Smooth muscle cell (in vitro differentiated cells): ENCODE measurements around the gene GNL1. TPM values are rescaled to one million over a fixed set of nuclear protein-coding genes. Genes with fewer than 3 reads are reported as not detected.
A peak's percentile ranks its signal among the peaks of the same experiment; 100 is the strongest.
"Not testable (repeated sequence)": the region's sequence is repeated elsewhere in the genome, so short reads cannot be mapped to it uniquely, and the experiment has no call there.

Source experiments
- DNase-seq: peaks from one replicate; lab custom pipeline; 2025; ENCODE audit not compliant: unreplicated experiment; lab: John Stamatoyannopoulos, UW
- H2AFZ ChIP-seq: fragments of 200-600 bp; sonication (generic); 2 replicates; pipeline ENCODE4 v1.6.0; 2016; ENCODE audit warnings: antibody characterized with exemption, low read depth, mild to moderate bottlenecking
- H3F3A ChIP-seq: fragments of 200-600 bp; sonication (generic); 2 replicates; pipeline ENCODE4 v1.6.0; 2017; ENCODE audit warnings: antibody characterized with exemption, low read depth
- H3K27ac ChIP-seq: fragments of 200-600 bp; sonication (generic); 2 replicates; pipeline ENCODE4 v1.5.1; 2016; ENCODE audit warnings: low read depth, mild to moderate bottlenecking
- H3K27me3 ChIP-seq: fragments of 200-600 bp; sonication (generic); 2 replicates; pipeline ENCODE4 v1.6.1; 2016; ENCODE audit warnings: low read depth, mild to moderate bottlenecking
- H3K36me3 ChIP-seq: fragments of 200-600 bp; sonication (generic); 2 replicates; pipeline ENCODE4 v1.5.1; 2016; ENCODE audit warnings: low read depth
- H3K4me1 ChIP-seq: fragments of 200-600 bp; sonication (generic); 2 replicates; pipeline ENCODE4 v1.5.1; 2016; ENCODE audit warnings: low read depth
- H3K4me2 ChIP-seq: fragments of 200-600 bp; sonication (generic); 2 replicates; pipeline ENCODE4 v1.6.0; 2016; ENCODE audit warnings: mild to moderate bottlenecking
- H3K4me3 ChIP-seq: fragments of 200-600 bp; sonication (generic); 2 replicates; pipeline ENCODE4 v1.5.1; 2016; ENCODE audit warnings: mild to moderate bottlenecking
- H3K79me2 ChIP-seq: fragments of 200-600 bp; sonication (generic); 2 replicates; pipeline ENCODE4 v1.6.0; 2016; ENCODE audit warnings: low read depth, mild to moderate bottlenecking
- H3K9ac ChIP-seq: fragments of 200-600 bp; sonication (generic); 2 replicates; pipeline ENCODE4 v1.6.0; 2016; ENCODE audit warnings: low read depth
- H3K9me3 ChIP-seq: fragments of 200-600 bp; sonication (generic); replicated peaks from 2 replicates; pipeline ENCODE4 v1.5.1; 2016; ENCODE audit warnings: low read depth
- H4K20me1 ChIP-seq: fragments of 200-600 bp; sonication (generic); 2 replicates; pipeline ENCODE4 v1.6.0; 2016; ENCODE audit warnings: low read depth
- CTCF ChIP-seq: fragments of 200-600 bp; sonication (generic); IDR thresholded peaks from 2 replicates; pipeline ENCODE4 v1.5.1; 2017; ENCODE audit warnings: borderline replicate concordance, mild to moderate bottlenecking, antibody characterized with exemption; ENCODE audit not compliant: insufficient read depth, poor library complexity, severe bottlenecking
- WGBS: methylation state at CpG from one replicate; pipeline ENCODE4 v1.1.7; 2016; ENCODE audit warnings: low lambda C conversion rate; 5-methylcytosine and 5-hydroxymethylcytosine counted together
- polyA plus RNA-seq: library from polyadenylated mRNA; unstranded; fragments of >200 nt; fragmentation: Nextera tagmentation; extraction: Ambion mirVana; gene quantifications from 2 replicates; pipeline ENCODE4 v1.2.1, GENCODE V29; 2016
- total RNA-seq: library from RNA; depleted of rRNA; stranded (reverse); fragments of >200 nt; gene quantifications from 2 replicates; pipeline ENCODE4 v1.2.3, GENCODE V29; 2014

The GNL1 gene
- total and polyA plus RNA-seq, 2 experiments from 2014 or later = 16.5 to 104 TPM

- no peaks in the 10 kb centered on the region for H3K9me3 ChIP-seq
- no peaks in the 10 kb centered on the region for H3K27me3 ChIP-seq
- H3K4me1 ChIP-seq = no peaks in the 10 kb centered on the region
- no peak overlapping the region for H3K27ac ChIP-seq
- no peak for TF ChIP-seq CTCF
- no peaks in the 10 kb centered on the region for H4K20me1 ChIP-seq
- no peak overlapping the region for H3K4me3 ChIP-seq
- H3K4me2 ChIP-seq = no peak overlapping the region
- H2AFZ ChIP-seq = no peak overlapping the region
- 83% methylated on average over 15 of the region's 15 CpGs for WGBS
- H3F3A ChIP-seq = no peaks in the 10 kb centered on the region
- DNase-seq = no peak
- H3K9ac ChIP-seq = no peak overlapping the region
- H3K36me3 ChIP-seq = no peaks in the 10 kb centered on the region
- no peaks in the 10 kb centered on the region for H3K79me2 ChIP-seq
Observed at GRCh38 chr6:30533460-30534294, 22.6 kb downstream of the GNL1 start.

- Histone ChIP-seq H3K4me2 (no peak overlapping the region), H3K4me3 (no peak overlapping the region), H3K4me1 (no peaks in the 10 kb centered on the region), H3K36me3 (no peaks in the 10 kb centered on the region), H3K9me3 (no peaks in the 10 kb centered on the region), H3K79me2 (no peaks in the 10 kb centered on the region), H4K20me1 (no peaks in the 10 kb centered on the region), H3K9ac (no peak overlapping the region), H3K27ac (no peak overlapping the region), H3K27me3 (no peaks in the 10 kb centered on the region), H3F3A (no peaks in the 10 kb centered on the region), H2AFZ (no peak overlapping the region)
- DNase-seq = no peak
- 80% methylated on average over 2 of the region's 2 CpGs for WGBS
- TF ChIP-seq CTCF = no peak
Observed at GRCh38 chr6:30530014-30530413, 26.3 kb downstream of the GNL1 start.

GRCh38 chr6:30529349-30529875, 26.9 kb downstream of the GNL1 start:
- not testable (repeated sequence) for H3K4me2 ChIP-seq, H3K79me2 ChIP-seq, H4K20me1 ChIP-seq, H3K9ac ChIP-seq, H3K27me3 ChIP-seq, H3K4me3 ChIP-seq, H3F3A ChIP-seq, H3K36me3 ChIP-seq, H3K9me3 ChIP-seq, DNase-seq, H3K4me1 ChIP-seq, H3K27ac ChIP-seq, H2AFZ ChIP-seq
- 90% methylated on average over 17 of the region's 17 CpGs for WGBS

GRCh38 chr6:30526444-30526843, 29.8 kb downstream of the GNL1 start:
- H3K27ac ChIP-seq, H3K9ac ChIP-seq, H3K4me3 ChIP-seq, H4K20me1 ChIP-seq, H3F3A ChIP-seq, H3K36me3 ChIP-seq, H3K4me1 ChIP-seq, H2AFZ ChIP-seq, H3K9me3 ChIP-seq, H3K79me2 ChIP-seq, H3K27me3 ChIP-seq, DNase-seq, H3K4me2 ChIP-seq: not testable (repeated sequence)
- WGBS = 92% methylated on average over 3 of the region's 3 CpGs

GRCh38 chr6:30521952-30522351, 34.3 kb downstream of the GNL1 start:
- not testable (repeated sequence) for H3K4me2 ChIP-seq, DNase-seq, H3K4me1 ChIP-seq, H2AFZ ChIP-seq, H3K36me3 ChIP-seq, H3K9me3 ChIP-seq, H3K79me2 ChIP-seq, H3F3A ChIP-seq, H3K9ac ChIP-seq, H3K4me3 ChIP-seq, H3K27me3 ChIP-seq, H4K20me1 ChIP-seq
- peak overlapping the region; percentile 6 for H3K27ac ChIP-seq
- 83% methylated on average over 5 of the region's 5 CpGs for WGBS

- not testable (repeated sequence) for H3K4me1 ChIP-seq, H3K27me3 ChIP-seq, H3K9me3 ChIP-seq, H3F3A ChIP-seq, H3K4me3 ChIP-seq, H3K4me2 ChIP-seq, H3K9ac ChIP-seq, DNase-seq, H4K20me1 ChIP-seq, H2AFZ ChIP-seq, H3K79me2 ChIP-seq, H3K36me3 ChIP-seq
- peak overlapping the region; percentile 17 for H3K27ac ChIP-seq
- 41% methylated on average over 7 of the region's 7 CpGs for WGBS
Observed at GRCh38 chr6:30521082-30521481, 35.2 kb downstream of the GNL1 start.
